Embryonic facial prominence (tissue), 1 donor: Measurements from ENCODE around the gene ROBO2.
"Not testable (repeated sequence)": the region's sequence is repeated elsewhere in the genome, so short reads cannot be mapped to it uniquely, and the experiment has no call there.

ENCODE experiments used
- DNase-seq: peaks from one replicate; pipeline ENCODE4 v3.0.0-alpha.2; 2016; ENCODE audit errors: extremely low spot score

The ROBO2 gene

DNA sequence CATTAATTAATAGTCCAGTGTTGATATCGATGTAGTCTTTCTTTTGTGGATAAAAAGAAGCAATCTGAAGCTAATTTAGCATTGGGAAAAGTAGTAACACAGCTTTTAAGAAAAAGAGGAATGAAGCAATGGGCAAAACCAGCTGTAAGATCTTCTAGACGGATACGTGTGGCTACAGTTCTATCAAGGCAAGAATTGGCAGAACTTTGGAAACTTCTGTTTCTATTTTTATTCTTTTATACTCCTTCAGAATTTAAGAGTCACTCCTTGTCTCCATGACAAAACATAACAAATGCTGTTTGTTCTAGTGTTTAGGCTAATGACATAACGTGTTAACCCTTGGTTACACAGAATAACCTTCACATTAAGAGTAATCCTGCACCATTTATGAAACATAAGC lies 289.2 kb downstream of the ROBO2 start:
- DNase-seq: peak; percentile 27

DNA sequence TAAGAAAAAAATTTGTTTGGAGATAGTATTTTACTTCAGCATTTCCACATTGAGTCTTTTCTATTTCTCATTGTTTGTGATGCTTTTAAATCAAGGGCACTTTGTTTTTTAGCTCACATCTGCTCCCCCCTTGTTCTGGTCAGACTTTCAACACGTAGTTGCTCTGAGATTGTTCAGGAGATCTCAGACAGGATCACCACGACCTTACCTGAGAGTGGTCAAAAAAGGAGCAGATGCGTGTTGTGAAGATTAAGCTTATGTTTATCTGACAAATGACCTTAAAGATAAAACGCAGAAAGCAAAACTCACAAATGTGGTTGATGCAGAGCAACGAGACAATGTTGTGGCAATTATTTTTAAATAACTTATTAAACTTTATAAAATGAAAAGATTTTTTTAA lies 298.3 kb downstream of the ROBO2 start:
- DNase-seq: no peak

DNA sequence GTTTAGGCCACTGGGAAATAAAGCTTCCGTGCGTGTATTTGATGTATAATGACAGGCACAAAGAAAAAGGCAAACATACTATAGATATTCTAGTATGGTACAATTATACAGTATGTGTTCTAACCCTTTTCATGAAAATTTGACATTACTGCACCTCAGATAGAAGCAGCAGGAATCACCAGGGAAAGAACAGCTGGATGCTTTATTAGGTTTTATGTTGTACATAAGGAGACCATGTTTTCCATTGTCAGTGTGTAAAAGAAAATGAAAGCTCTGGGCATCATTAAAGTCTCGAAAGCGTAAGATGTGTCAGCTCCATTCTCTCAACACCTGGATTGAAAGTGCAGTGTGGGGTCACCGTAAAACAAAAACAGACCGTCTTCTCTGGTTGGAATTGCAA lies 302.1 kb downstream of the ROBO2 start:
- DNase-seq: no peak

DNA sequence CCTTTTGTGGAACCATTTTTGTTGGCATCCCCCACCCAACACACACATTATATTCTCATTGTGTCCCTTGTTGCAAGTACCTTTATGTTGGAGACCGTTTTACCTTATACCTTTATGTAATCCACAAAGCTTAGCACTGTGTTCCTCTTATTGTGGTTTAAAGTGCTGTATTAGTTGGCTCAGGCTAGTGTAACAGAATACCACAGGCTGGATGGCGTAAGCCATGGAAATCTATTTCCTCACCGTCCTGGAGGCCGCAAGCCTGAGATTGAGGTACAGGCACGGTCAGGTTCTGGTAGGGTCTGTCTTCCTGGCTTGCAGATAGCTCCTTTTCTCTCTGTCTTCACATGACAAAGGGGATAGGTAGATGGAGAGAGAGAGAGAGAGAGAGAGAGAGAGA lies 302.8 kb downstream of the ROBO2 start:
- no peak for DNase-seq

DNA sequence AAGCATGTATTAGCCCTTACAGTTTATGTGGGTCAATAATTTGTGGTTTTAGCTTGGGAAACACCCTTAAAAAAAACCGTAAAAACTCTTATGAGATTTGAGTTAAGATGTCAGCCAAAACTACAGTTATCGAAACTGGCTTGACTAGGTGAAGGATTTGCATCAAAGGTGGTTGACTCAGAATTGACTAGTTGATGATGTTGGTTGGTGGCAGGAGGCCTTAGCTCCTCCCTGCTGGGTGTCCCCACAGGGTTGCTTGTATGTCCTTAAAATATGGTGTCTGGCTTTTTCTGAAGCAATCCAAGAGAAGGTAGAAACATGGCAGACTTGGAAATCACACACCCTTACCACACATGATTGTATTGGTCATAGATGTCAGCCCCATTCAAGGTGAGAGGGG lies 305.1 kb downstream of the ROBO2 start:
- no peak for DNase-seq

DNA sequence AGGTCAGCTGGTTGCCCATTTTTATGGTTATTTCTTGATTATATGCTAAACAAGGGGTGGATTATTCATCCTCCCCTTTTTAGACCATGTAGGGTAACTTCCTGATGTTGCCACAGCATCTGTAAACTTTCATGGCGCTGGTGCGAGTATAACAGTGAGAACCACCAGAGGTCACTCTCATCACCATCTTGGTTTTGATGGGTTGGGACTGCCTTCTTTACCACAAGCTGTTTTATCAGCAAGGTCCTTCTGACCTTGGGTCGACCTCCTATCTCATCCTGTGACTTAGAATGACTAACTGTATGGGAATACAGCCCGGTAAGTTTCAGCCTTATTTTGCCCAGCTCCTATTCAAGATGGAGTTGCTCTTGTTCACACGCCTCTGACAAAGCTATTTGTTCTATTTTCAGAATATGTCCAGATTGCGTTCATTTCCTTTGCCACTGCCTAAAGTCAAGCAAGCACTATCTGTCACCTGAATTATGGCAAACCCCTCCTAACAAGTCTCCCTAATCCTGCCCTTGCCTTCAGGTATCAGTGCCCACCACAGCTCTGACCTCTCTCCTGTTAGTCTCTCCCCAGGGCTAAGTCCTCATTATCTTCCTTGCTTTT lies 308.5 kb downstream of the ROBO2 start:
- no peak for DNase-seq

DNA sequence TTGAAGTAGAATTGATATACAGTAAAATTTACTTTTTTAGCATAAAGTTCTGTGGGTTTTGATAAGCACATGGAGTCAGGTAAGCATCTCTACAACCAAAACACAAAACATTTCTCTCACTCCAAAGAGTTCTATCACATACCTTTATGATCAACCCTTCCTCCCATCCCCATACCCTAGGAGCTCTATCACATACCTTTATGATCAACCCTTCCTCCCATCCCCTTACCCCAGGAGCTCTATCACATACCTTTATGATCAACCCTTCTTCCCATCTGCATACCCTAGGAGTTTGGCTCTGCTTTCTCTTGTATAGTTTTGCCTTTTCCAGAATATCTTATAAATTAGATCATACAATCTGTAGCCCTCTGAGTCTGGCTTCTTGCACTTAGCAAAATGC lies 315.1 kb downstream of the ROBO2 start:
- DNase-seq: no peak

DNA sequence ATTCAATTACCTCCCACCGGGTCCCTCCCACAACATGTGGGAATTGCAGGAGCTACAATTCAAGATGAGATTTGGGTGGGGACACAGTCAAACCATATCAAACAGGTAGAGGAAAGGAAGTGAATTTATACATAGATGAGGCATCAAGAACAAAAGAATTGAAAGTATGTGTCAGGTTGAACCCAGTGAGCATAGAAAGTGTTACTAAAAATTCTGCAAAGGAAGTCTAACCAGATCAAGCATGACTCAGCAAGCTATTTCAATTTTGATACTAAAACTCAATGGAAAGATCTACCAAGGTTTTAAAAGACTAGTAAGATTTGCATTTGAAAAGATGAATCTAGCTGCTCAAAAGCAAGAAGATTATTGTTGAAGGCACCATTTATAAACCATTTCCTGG lies 323.0 kb downstream of the ROBO2 start:
- DNase-seq: no peak

DNA sequence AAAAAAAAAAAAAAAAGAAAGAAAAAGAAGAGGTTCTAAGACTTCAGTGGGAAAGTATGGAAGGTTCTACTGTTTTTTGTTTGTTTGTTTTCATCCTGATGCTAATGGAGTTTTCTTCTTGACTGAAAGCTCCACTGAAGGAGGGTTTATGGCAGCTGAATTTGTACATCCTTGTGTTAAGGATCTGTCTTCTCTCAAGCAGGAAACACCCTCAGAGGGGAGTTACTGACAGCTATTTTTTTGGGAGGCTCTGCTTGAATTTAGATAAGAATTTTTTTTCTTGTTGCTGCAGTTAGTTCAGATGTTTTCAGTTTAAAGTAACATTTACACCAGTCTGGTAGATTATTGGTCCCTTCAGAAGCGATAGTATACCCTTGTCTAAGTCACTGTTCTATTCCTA lies 325.3 kb downstream of the ROBO2 start:
- DNase-seq: no peak

DNA sequence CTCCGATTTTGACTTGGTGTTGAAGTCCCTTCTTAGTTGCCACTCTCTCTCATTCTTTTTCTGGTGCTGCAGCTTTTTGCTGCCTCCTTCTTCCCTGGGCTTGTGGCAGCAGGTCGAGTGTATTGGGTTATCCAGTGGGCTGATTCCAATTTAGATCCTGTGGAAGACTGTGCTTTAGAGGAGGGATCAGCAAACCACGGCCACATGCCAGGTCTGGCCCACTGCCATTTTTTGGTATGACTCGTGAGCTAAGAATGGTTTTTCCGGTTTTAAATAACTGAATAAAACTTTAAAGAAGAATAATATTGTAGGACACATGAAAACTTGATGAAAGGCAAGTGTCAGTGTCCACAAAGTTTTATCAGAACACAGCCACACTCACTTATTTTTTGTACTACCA lies 330.5 kb downstream of the ROBO2 start:
- no peak for DNase-seq

DNA sequence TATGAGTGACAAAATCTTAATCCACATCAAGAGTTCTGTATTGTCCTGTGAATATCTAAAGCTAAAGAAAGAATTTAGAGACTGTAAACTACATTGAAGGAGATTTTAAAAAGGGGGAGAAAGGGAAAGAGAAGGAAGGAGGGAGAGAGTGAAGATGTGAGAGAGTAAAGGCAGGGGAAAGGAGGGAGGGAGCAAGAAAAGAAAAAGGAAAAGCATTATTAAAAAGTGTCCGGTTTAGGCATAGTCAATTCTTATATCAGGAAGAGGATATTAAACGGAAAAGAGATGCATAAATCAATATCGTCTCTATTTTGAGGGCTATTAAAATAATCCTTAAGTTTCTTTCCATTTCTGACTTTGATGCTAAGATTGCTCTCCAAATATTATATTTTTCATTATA lies 332.1 kb downstream of the ROBO2 start:
- no peak for DNase-seq

DNA sequence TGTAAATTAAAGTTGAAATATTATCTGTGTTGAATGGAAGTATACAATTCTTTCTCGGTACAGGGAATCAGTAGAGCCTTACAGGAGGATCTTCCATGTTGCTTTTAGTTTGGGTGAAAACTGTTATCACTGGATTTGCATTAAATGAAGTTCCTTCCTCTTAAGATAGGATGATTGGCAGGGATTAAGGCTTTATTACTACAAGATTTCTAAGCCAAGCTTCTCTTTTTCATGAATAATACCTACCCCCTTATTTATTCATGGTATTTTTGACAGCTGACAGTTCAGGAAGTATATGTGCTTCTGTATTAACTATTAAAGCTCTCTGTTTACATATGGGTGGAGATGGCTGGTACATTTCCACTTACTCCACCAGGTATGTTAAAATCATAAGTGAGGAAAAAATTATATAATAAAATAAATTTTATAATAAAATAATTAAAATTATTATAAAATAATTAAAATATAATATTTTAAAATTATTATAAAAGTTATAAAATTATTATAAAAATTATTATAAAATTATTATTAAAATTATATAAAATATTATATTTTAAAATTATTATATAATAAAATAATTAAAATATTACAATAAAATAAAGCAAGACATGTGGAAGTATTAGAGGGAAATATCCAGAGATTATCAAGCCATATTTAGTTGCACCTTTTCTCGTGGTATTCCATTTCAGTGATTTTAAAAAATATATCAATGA lies 332.9 kb downstream of the ROBO2 start:
- DNase-seq: no peak

DNA sequence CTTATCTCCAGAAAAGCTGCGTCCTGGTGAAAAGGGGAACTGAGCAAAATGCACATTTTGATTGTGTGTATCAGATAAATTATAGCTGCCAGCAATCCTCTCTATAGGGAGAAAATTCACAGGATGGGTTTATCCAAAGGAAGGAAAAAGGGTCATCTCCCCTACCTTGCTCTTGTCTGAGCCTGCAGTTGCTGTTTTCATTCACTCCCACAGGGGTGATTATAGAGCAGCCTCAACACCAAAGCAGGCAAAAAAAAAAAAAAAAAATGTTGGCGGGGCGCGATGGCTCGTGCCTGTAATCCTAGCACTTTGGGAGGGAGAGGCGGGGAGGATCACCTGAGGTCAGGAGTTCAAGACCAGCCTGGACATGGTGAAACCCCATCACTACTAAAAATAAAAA lies 333.7 kb downstream of the ROBO2 start:
- DNase-seq: no peak

DNA sequence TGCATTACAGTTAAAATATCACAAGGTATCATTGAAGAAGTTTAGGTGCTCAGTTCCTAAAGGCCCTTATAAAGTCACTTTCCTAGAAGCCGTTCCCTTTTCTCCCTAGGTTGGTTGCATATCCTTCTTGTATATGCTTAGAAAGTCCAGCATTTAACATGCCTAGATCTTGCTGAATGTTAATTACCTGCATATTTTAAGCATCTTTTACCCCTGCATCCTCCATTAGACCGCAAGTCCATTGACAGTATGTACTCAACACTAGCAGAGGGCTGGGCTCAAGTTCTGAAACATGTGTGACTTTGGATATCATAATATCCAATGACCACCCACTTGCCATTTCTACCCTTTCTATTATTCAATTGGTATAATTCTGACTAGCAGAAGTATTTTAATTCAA lies 336.6 kb downstream of the ROBO2 start:
- DNase-seq: no peak

DNA sequence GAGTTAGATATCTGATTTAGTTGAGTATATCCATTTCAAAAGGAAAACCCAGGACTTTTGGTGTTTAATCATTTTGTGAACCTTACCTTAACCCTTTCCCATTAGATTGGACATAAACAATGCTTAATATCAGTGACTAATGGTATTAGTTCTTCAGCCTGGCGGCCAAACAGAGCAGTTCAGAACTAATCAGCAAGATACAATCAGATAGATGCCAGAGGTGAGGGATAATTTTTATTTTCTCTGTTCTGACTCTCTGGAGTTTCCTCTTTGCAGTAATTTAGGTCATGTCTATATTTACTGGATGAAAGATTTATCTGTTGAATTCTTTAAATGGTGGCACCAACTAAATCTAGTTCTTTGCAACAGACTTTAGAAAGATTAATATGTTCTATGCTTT lies 337.8 kb downstream of the ROBO2 start:
- no peak for DNase-seq

DNA sequence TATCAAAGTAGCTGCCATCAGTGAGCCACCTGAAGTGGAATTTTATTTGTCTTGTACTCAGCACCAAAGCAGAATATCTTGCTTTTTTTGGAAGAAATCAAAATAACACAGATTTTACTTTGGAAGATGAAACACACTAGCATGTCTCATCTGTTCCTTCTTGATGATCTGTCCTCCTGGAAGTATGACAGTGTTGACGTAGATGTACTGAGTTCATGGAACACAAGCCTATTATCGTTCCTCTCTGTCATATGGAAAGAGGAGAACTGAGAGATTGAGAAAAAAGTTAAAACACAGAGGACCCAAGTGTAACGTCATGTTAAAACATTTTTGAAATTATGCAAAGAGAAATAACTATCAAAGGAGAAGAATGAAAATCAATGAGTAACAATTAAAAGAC lies 340.2 kb downstream of the ROBO2 start:
- no peak for DNase-seq

DNA sequence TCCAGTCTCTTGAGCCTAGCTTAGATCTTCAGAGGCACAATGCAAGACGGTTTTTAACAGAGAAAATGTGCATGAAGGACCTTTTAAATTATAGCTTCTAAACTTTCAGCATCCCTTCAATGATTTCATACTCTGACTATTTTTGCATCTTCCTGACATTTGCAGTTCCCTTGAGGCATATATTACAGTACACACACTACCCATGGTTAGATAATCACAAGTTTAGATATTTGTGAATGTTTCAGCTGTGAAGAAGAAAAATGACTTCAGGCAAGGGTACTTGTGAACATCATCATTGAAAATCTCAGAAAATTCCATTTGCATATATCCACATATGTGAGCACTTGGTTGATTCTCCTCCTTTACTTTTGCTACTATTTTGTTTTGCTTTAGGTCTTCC lies 341.5 kb downstream of the ROBO2 start:
- no peak for DNase-seq

DNA sequence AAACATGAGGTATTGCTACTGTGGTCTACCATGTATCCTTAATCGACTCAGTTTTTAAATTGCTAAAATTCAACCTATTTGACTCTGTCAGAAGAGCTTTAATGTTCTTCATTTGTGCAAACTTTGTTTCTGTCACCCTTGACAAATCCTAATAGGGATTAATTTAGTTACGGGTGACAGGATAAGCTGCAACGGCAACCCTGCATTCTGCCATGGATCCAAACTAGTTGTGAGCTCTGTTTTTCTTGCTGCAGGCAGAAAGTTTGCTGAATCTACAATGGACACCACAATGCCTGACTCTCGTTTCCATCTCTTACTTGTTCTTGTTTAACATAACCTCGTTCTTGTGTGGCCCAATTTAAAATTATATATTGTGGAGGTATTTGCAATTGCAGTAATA lies 352.3 kb downstream of the ROBO2 start:
- DNase-seq: no peak

DNA sequence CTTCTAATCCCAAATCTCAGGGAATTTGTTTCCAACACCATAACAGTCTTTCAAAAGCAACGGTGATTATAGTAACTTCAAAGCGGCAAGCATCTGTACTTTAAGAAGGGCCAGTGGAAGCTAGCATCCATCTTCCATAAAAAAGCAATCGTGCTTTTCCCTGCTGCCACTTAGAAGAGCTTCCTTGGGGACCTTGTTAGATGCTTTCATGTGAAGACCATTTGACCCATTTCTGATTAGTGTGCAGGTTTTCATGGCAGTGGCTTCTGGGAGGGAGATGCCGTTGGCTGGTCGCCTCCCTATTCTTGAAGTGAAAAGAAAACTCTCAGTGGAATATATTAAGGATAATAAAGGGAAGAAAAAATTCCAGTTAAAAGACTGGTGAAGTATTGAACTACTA lies 354.1 kb downstream of the ROBO2 start:
- DNase-seq: no peak

DNA sequence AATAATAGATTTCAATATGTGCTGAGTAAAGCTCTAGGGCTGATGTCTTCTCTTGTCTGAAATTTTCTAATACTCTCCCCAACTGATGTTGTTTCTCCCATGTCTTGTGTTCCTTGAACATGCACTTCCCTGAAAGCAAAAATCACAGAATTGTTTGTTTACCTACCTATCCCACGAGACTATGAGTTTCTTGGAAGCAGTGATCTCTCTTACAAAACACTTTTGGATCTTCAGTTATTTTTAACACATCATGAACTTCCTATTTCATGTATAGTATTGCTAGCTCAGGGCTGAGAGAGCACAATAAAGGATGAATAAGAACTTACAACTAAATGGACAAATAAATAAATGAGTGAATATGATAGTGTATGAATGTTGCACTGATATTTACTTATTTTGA lies 365.0 kb downstream of the ROBO2 start:
- DNase-seq: no peak

DNA sequence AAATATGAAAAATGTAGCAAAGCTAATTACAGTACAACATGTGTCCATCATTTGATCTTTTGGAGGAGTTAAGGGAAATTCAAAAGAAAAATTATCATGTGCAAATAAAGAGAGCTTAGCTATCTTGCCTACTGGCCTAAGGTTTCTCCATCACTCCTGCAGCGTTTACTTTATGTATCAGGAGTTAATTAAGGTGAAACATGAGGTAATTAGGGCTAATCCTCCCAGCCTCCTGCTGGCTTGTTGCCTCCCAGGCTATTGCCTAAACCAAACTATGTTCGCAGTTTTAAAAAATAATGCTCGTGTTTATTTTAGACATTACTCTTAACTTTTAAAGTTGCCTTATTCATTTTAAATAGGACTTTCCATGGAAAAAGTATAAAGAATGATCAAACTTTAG lies 367.5 kb downstream of the ROBO2 start:
- no peak for DNase-seq

DNA sequence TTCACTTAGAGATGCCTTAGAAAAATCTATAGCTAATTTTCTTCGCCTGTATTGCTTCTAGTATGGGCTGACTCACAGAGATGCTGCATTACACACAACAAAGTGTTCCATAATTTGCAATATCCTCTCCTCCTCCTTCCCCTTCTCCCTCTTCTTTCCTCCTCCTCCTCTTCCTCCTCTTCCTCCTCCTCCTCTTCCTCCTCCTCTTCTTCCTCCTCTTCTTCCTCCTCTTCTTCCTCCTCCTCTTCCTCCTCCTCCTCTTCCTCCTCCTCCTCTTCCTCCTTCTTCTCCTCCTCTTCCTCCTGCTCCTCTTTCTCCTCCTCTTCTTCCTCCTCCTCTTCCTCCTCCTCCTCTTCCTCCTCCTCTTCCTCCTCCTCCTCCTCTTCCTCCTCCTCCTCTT lies 370.4 kb downstream of the ROBO2 start:
- DNase-seq: not testable (repeated sequence)

DNA sequence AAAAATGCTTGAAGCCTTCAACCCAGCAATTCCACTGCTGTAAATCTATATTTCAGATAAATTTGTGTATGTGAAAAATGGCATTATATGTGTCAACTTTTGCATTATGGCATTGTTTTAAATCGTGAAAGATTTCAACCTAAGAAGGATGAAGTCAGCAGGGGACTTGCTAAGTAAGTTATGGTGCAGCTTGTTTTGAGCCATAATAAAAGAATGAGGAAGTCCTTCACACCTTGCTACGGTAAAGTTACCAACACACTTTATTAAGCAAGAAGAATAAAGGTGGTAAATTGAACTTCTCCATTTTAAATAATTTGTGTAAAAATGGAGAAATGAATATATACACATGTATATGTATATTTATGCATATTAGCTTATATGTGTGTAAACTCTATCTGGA lies 371.4 kb downstream of the ROBO2 start:
- no peak for DNase-seq

DNA sequence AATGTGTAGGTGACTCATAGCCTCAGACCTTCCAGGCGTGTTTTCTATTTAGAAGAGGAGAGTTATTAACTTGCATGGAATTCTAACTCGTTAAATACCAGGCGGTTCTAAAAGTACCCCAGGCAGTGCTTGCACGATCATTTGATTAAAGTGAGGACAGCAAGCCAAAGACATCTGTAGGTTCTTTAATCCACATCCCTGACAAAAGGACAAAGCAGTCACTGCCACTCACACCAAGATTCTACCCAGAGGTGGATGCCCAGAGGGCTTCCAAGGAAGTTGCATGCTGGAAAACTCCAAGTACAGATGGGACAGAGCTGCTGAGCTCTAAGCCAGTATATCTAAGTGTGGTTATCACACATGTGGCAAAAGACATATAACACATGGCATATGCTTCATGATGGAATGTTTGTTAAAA lies 372.1 kb downstream of the ROBO2 start:
- DNase-seq: no peak
